OCI-LY7 (cell line): ENCODE measurements around the gene NPC2.

Experiments used
- EZH2phosphoT487 ChIP-seq: fragments of 200-600 bp; sonication (generic); IDR thresholded peaks from 2 replicates; pipeline ENCODE4 v1.6.1; 2018; ENCODE audit warnings: low read depth, borderline replicate concordance, mild to moderate bottlenecking, mixed run types, antibody characterized with exemption, low read length, moderate library complexity, mixed read lengths
- TF ChIP-seq, protein P1 (sequence below): fragments of 200-600 bp; sonication (generic); conservative IDR thresholded peaks from 2 replicates; pipeline ENCODE4 v1.5.1; 2014; ENCODE audit warnings: mild to moderate bottlenecking, antibody characterized with exemption, low read length, moderate library complexity, mixed read lengths

DNA sequence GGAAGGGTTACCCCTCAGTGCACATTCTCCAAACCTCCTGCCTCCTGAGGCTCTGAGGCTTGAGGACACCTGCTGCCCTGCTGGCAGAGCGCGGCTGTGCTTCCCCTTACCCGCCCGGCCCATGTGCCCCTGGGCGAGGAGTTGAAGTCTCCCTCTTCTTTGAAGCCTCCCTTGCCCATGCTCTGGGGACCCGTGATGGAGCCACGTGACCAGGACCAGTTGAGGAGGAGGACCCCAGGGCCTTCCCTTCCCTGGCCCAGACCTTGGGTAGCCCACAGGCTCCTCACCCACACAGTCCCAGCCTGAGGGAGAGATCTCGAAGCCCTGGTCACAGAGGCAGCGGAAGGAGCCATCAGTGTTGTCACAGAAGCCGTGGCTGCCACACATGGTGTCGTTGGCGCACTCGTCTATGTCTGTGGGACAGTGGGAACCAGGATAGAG, 13.3 kb upstream of the NPC2 start:
- TF ChIP-seq, protein P1, sequence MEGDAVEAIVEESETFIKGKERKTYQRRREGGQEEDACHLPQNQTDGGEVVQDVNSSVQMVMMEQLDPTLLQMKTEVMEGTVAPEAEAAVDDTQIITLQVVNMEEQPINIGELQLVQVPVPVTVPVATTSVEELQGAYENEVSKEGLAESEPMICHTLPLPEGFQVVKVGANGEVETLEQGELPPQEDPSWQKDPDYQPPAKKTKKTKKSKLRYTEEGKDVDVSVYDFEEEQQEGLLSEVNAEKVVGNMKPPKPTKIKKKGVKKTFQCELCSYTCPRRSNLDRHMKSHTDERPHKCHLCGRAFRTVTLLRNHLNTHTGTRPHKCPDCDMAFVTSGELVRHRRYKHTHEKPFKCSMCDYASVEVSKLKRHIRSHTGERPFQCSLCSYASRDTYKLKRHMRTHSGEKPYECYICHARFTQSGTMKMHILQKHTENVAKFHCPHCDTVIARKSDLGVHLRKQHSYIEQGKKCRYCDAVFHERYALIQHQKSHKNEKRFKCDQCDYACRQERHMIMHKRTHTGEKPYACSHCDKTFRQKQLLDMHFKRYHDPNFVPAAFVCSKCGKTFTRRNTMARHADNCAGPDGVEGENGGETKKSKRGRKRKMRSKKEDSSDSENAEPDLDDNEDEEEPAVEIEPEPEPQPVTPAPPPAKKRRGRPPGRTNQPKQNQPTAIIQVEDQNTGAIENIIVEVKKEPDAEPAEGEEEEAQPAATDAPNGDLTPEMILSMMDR = no peak
- TF ChIP-seq EZH2phosphoT487 = no peak
